DOHH2 (cell line): Measurements from ENCODE around the gene FALEC.

Experiments
- H3F3A ChIP-seq: fragments of 200-600 bp; sonication (generic), shearing (Covaris generic); 2 replicates; pipeline ENCODE4 v1.6.0; 2016; ENCODE audit warnings: antibody characterized with exemption, mild to moderate bottlenecking; ENCODE audit not compliant: control insufficient read depth, insufficient read depth
- H3K27ac ChIP-seq: fragments of 200-600 bp; sonication (generic); 2 replicates; pipeline ENCODE4 v1.5.1; 2014; ENCODE audit warnings: low read depth, mild to moderate bottlenecking, low read length, moderate library complexity
- H3K27me3 ChIP-seq: fragments of 200-600 bp; sonication (generic); 2 replicates; pipeline ENCODE4 v1.6.1; 2014; ENCODE audit warnings: mild to moderate bottlenecking, low read length, mixed read lengths; ENCODE audit not compliant: control insufficient read depth
- H3K36me3 ChIP-seq: fragments of 200-600 bp; sonication (generic); 2 replicates; pipeline ENCODE4 v1.6.1; 2014; ENCODE audit warnings: mild to moderate bottlenecking, low read length, moderate library complexity, mixed read lengths; ENCODE audit not compliant: control insufficient read depth
- H3K4me1 ChIP-seq: fragments of 200-600 bp; sonication (generic); 2 replicates; pipeline ENCODE4 v1.6.1; 2014; ENCODE audit warnings: mild to moderate bottlenecking, low read length, mixed read lengths; ENCODE audit not compliant: control insufficient read depth
- H3K4me2 ChIP-seq: fragments of 200-600 bp; sonication (generic); 2 replicates; pipeline ENCODE4 v1.6.0; 2014; ENCODE audit warnings: mild to moderate bottlenecking, low read length, moderate library complexity
- H3K4me3 ChIP-seq: fragments of 200-600 bp; sonication (generic); 2 replicates; pipeline ENCODE4 v1.5.1; 2014; ENCODE audit warnings: mild to moderate bottlenecking, low read length, mixed read lengths
- H3K79me2 ChIP-seq: fragments of 200-600 bp; sonication (generic); 2 replicates; pipeline ENCODE4 v1.6.1; 2014; ENCODE audit warnings: mild to moderate bottlenecking, low read length, mixed read lengths; ENCODE audit not compliant: control insufficient read depth
- H3K9me2 ChIP-seq: fragments of 200-600 bp; sonication (generic); replicated peaks from 2 replicates; pipeline ENCODE4 v1.6.1; 2014; ENCODE audit warnings: mild to moderate bottlenecking, low read length, mixed read lengths; ENCODE audit not compliant: control insufficient read depth
- H3K9me3 ChIP-seq: fragments of 200-600 bp; sonication (generic); 2 replicates; pipeline ENCODE4 v1.6.1; 2014; ENCODE audit warnings: antibody characterized with exemption, low read length, mixed read lengths; ENCODE audit not compliant: control insufficient read depth, insufficient read depth
- H4K20me1 ChIP-seq: fragments of 200-600 bp; sonication (generic); 2 replicates; pipeline ENCODE4 v1.6.0; 2014; ENCODE audit warnings: low read depth, mild to moderate bottlenecking, antibody characterized with exemption, low read length, moderate library complexity; ENCODE audit not compliant: control insufficient read depth, insufficient read depth
- EZH2phosphoT487 ChIP-seq: fragments of 200-600 bp; sonication (generic); IDR thresholded peaks from 2 replicates; pipeline ENCODE4 v1.6.1; 2017; ENCODE audit warnings: borderline replicate concordance, mild to moderate bottlenecking, antibody characterized with exemption, low read length, moderate library complexity, mixed read lengths
- TF ChIP-seq, protein P1 (sequence below): fragments of 200-600 bp; sonication (generic); IDR thresholded peaks from one replicate; pipeline ENCODE4 v1.5.1; 2014; ENCODE audit warnings: antibody characterized with exemption, mild to moderate bottlenecking, low read depth, low read length; ENCODE audit not compliant: poor library complexity, severe bottlenecking

FALEC gene

GRCh38 chr1:150559656-150560010, 44.1 kb downstream of the FALEC start:
- Histone ChIP-seq H3K27me3 (no peaks in the 10 kb centered on the region), H3K4me1 (peaks cover 50% of the 10 kb centered on the region), H4K20me1 (no peaks in the 10 kb centered on the region), H3K9me2 (no peaks in the 10 kb centered on the region), H3K79me2 (peaks cover 2% of the 10 kb centered on the region; the same call in 1 of the 2 replicates), H3F3A (peaks cover 27% of the 10 kb centered on the region), H3K4me3 (no peak overlapping the region), H3K36me3 (peaks cover 2% of the 10 kb centered on the region; the same call in 1 of the 2 replicates), H3K27ac (no peak overlapping the region), H3K9me3 (no peaks in the 10 kb centered on the region), H3K4me2 (no peak overlapping the region; the same call in 1 of the 2 replicates)
- TF ChIP-seq EZH2phosphoT487 = no peak
- TF ChIP-seq, protein P1, sequence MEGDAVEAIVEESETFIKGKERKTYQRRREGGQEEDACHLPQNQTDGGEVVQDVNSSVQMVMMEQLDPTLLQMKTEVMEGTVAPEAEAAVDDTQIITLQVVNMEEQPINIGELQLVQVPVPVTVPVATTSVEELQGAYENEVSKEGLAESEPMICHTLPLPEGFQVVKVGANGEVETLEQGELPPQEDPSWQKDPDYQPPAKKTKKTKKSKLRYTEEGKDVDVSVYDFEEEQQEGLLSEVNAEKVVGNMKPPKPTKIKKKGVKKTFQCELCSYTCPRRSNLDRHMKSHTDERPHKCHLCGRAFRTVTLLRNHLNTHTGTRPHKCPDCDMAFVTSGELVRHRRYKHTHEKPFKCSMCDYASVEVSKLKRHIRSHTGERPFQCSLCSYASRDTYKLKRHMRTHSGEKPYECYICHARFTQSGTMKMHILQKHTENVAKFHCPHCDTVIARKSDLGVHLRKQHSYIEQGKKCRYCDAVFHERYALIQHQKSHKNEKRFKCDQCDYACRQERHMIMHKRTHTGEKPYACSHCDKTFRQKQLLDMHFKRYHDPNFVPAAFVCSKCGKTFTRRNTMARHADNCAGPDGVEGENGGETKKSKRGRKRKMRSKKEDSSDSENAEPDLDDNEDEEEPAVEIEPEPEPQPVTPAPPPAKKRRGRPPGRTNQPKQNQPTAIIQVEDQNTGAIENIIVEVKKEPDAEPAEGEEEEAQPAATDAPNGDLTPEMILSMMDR = no peak

DNA sequence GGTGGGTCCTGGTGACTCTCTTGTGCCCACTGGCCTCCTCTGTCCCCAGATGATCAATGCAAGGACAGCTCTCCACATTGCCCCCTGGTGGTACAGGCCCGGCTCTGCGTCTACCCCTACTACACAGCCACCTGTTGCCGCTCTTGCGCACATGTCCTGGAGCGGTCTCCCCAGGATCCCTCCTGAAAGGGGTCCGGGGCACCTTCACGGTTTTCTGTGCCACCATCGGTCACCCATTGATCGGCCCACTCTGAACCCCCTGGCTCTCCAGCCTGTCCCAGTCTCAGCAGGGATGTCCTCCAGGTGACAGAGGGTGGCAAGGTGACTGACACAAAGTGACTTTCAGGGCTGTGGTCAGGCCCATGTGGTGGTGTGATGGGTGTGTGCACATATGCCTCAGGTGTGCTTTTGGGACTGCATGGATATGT, 44.5 kb downstream of the FALEC start:
- Histone ChIP-seq H3K79me2 (peaks cover 6% of the 10 kb centered on the region), H4K20me1 (no peaks in the 10 kb centered on the region), H3F3A (peaks cover 29% of the 10 kb centered on the region), H3K4me1 (peaks cover 54% of the 10 kb centered on the region), H3K9me3 (no peaks in the 10 kb centered on the region), H3K36me3 (peaks cover 2% of the 10 kb centered on the region; the same call in 1 of the 2 replicates), H3K27ac (no peak overlapping the region), H3K9me2 (no peaks in the 10 kb centered on the region), H3K4me2 (peak overlapping the region; percentile 100), H3K4me3 (peak overlapping the region; percentile 73; the same call in 1 of the 2 replicates), H3K27me3 (no peaks in the 10 kb centered on the region)
- TF ChIP-seq, protein P1 = peak; percentile 98
- no peak for TF ChIP-seq EZH2phosphoT487

- no peaks in the 10 kb centered on the region for H4K20me1 ChIP-seq
- peaks cover 2% of the 10 kb centered on the region; the same call in 1 of the 2 replicates for H3K36me3 ChIP-seq
- TF ChIP-seq EZH2phosphoT487 = no peak
- TF ChIP-seq, protein P1 = peak; percentile 84
- H3K4me3 ChIP-seq = peak overlapping the region; percentile 73
- no peaks in the 10 kb centered on the region for H3K9me3 ChIP-seq
- H3K27me3 ChIP-seq = no peaks in the 10 kb centered on the region
- no peaks in the 10 kb centered on the region for H3K9me2 ChIP-seq
- peak overlapping the region; percentile 97 for H3K27ac ChIP-seq
- peaks cover 10% of the 10 kb centered on the region for H3K79me2 ChIP-seq
- peaks cover 61% of the 10 kb centered on the region for H3K4me1 ChIP-seq
- H3F3A ChIP-seq = peaks cover 29% of the 10 kb centered on the region
- H3K4me2 ChIP-seq = peak overlapping the region; percentile 100
Observed at GRCh38 chr1:150560576-150561253, 45.2 kb downstream of the FALEC start.
